Measurements from ENCODE around the gene YIPF3.
"Not testable (repeated sequence)": the region's sequence is repeated elsewhere in the genome, so short reads cannot be mapped to it uniquely, and the experiment has no call there.

- TF ChIP-seq CTCF, POLR2A (IDR thresholded peaks at IDR 0.05): not testable (repeated sequence)
Measured at GRCh38 chr6:43539409-43539808, 22.7 kb upstream of the YIPF3 start.
